Panc1 (cell line): Measurements from ENCODE around the gene TUBA1B. TPM values are rescaled to one million over a fixed set of nuclear protein-coding genes. Genes with fewer than 3 reads are reported as not detected.

Experiments
- ATAC-seq: fragments of 200-7000 bp; cut with Tn5 transposase; 2 replicates; pipeline ENCODE4 v1.9.1; 2020; ENCODE audit warnings: mild to moderate bottlenecking, moderate library complexity
- BruUV-seq: library from RNA; stranded (reverse); fragments of 400-500 nt; replicated peaks from 2 replicates; lab custom pipeline; 2021; lab: Mats Ljungman, UMichigan
- CTCF ChIA-PET: fragments of 300-600 bp; sonication (Branson Sonifier 250); formaldehyde crosslinking; loops from one replicate; lab custom pipeline; 2022; ENCODE audit warnings: antibody characterized with exemption; lab: Charles Lee
- POLR2A ChIA-PET: fragments of 300-600 bp; sonication (Branson Sonifier 250); formaldehyde crosslinking; loops from one replicate; lab custom pipeline; 2022; ENCODE audit warnings: antibody characterized with exemption; lab: Charles Lee
- DNase-seq: peaks from one replicate; pipeline ENCODE4 v3.0.0-alpha.2; 2010; ENCODE audit warnings: low read depth, low spot score
- H3K27ac ChIP-seq: 2 replicates; pipeline ENCODE4 v1.5.1; 2011; ENCODE audit warnings: mild to moderate bottlenecking, low read length, inconsistent platforms
- H3K27me3 ChIP-seq: fragments of 200-500 bp; sonication (Bioruptor generic); 2 replicates; pipeline ENCODE4 v1.6.0; 2014; ENCODE audit warnings: low read length, inconsistent platforms; ENCODE audit not compliant: control insufficient read depth, insufficient read depth
- H3K36me3 ChIP-seq: fragments of 200-500 bp; sonication (Bioruptor generic); 2 replicates; pipeline ENCODE4 v1.5.1; 2014; ENCODE audit warnings: inconsistent platforms, mild to moderate bottlenecking, low read length, moderate library complexity; ENCODE audit not compliant: control insufficient read depth, insufficient read depth
- H3K4me1 ChIP-seq: 2 replicates; pipeline ENCODE4 v1.5.1; 2011; ENCODE audit warnings: inconsistent platforms, mild to moderate bottlenecking, low read length, moderate library complexity; ENCODE audit not compliant: control insufficient read depth, insufficient read depth
- H3K4me3 ChIP-seq, 2 experiments: 2 replicates each; pipeline ENCODE4 v1.5.1; 2011 to 2012; ENCODE audit warnings: low read depth in 2 of 2, low read length in 2 of 2, mild to moderate bottlenecking in 2 of 2, inconsistent platforms in 1 of 2, moderate library complexity in 1 of 2
- H3K9me3 ChIP-seq: fragments of 200-500 bp; sonication (Bioruptor generic); 2 replicates; pipeline ENCODE4 v1.5.1; 2014; ENCODE audit warnings: low read depth, mild to moderate bottlenecking, inconsistent platforms, low read length, moderate library complexity; ENCODE audit not compliant: control insufficient read depth, insufficient read depth
- CTCF ChIP-seq: fragments of 450-650 bp; IDR thresholded peaks from 2 replicates; pipeline ENCODE4 v1.5.1; 2017; ENCODE audit warnings: mild to moderate bottlenecking
- POLR2AphosphoS5 ChIP-seq: IDR thresholded peaks from 2 replicates; pipeline ENCODE4 v1.6.1; 2012; ENCODE audit warnings: mild to moderate bottlenecking, low read depth, low read length, moderate library complexity
- REST ChIP-seq, 2 experiments: IDR thresholded peaks; 2 replicates each; pipeline ENCODE4 v1.6.1; 2011 to 2012; ENCODE audit warnings: low read depth in 2 of 2, control low read depth in 1 of 2, low read length in 1 of 2, mild to moderate bottlenecking in 1 of 2, moderate library complexity in 1 of 2; ENCODE audit not compliant: insufficient read depth in 1 of 2
- SIN3A ChIP-seq: IDR thresholded peaks from 2 replicates; pipeline ENCODE4 v1.6.1; 2012; ENCODE audit warnings: low read depth, mild to moderate bottlenecking, low read length, moderate library complexity, borderline replicate concordance; ENCODE audit not compliant: insufficient read depth
- TCF7L2 ChIP-seq: IDR thresholded peaks from 2 replicates; pipeline ENCODE4 v1.6.1; 2011; ENCODE audit warnings: mild to moderate bottlenecking, low read depth, low read length, inconsistent platforms
- in situ Hi-C: cut with HindIII; loops from 2 replicates; pipeline ENCODE4 v1.10.0; 2016; ENCODE audit warnings: low sequenced_read_pairs, low pct_unique_long_range_greater_than_20kb
- intact Hi-C: fragments of 100-400 bp; cut with micrococcal nuclease; formaldehyde crosslinking; loops from one replicate; pipeline ENCODE4 v1.10.0; 2022; ENCODE audit not compliant: unreplicated experiment
- total RNA-seq: library from RNA; stranded (reverse); gene quantifications from one replicate; pipeline ENCODE4 v1.2.1, GENCODE V29; 2021; ENCODE audit not compliant: unreplicated experiment

The TUBA1B gene
- total RNA-seq, 1 experiment from 2014 or later, result 1,275 TPM

- H3K4me1 ChIP-seq, result peaks cover 40% of the 10 kb centered on the region
- no peaks in the 10 kb centered on the region for H3K9me3 ChIP-seq
- ChIA-PET CTCF (interaction anchor here (0.5 to 1.6 kb wide), 4 partner anchors 18 to 31 kb away, joined by 3 to 4 read pairs (median 4); partner anchors contain the start of genes LMBR1L and RHEBL1), POLR2A (interaction anchor here (1.2 to 1.3 kb wide), 2 partner anchors 9 to 39 kb away, joined by 3 to 4 read pairs; partner anchors contain the start of gene TUBA1B)
- ATAC-seq (no peak), DNase-seq (no peak)
- H3K27ac ChIP-seq, result peak overlapping the region; percentile 61
- no peak for TF ChIP-seq REST (IDR thresholded peaks at IDR 0.05; ENCODE audit: insufficient read depth in 1 of 2, low read depth in 2 of 2, low read length in 1 of 2)
- no peak for TF ChIP-seq TCF7L2
- TF ChIP-seq POLR2AphosphoS5, result no peak
- no peak for TF ChIP-seq SIN3A
- no peak for TF ChIP-seq CTCF
- no peaks in the 10 kb centered on the region for H3K36me3 ChIP-seq
- no TSS peak for BruUV-seq
- no peaks in the 10 kb centered on the region for H3K27me3 ChIP-seq
- in situ Hi-C loops, result no loop called here
- intact Hi-C loops, result no loop called here
- peak overlapping the region; percentile 32 to 52; a peak in 2 of 4 replicates for H3K4me3 ChIP-seq
Measured at GRCh38 chr12:49092816-49093406, 38.3 kb downstream of the TUBA1B start.

- Histone ChIP-seq H3K27ac (peak overlapping the region; percentile 61), H3K4me1 (peaks cover 40% of the 10 kb centered on the region), H3K27me3 (no peaks in the 10 kb centered on the region), H3K36me3 (no peaks in the 10 kb centered on the region), H3K4me3 (peak overlapping the region; percentile 32 to 52), H3K9me3 (no peaks in the 10 kb centered on the region)
- intact Hi-C loops, result no loop called here
- 0 out of 2 replicates have a peak, but pooled peaks have one; percentile 37 for TF ChIP-seq POLR2AphosphoS5
- no peak for TF ChIP-seq REST (IDR thresholded peaks at IDR 0.05; ENCODE audit: insufficient read depth in 1 of 2, low read depth in 2 of 2, low read length in 1 of 2)
- TF ChIP-seq SIN3A, result no peak
- peak; percentile 80 for TF ChIP-seq CTCF
- DNase-seq (no peak), ATAC-seq (peak; percentile 54)
- ChIA-PET POLR2A (interaction anchor here (0.5 to 1.2 kb wide), 4 partner anchors 22 to 341 kb away, joined by 3 to 6 read pairs (median 4); partner anchors contain the start of gene TUBA1B), CTCF (interaction anchor here (0.5 to 1.6 kb wide), 7 partner anchors 18 to 77 kb away, joined by 3 to 9 read pairs (median 4); partner anchors contain the start of genes LMBR1L and TUBA1B)
- in situ Hi-C loops, result no loop called here
- no TSS peak for BruUV-seq
Measured at GRCh38 chr12:49092086-49092815, 38.9 kb downstream of the TUBA1B start.
